Osteoblast (primary cell): ENCODE results near the gene PIEZO2. TPM values are rescaled to one million over a fixed set of nuclear protein-coding genes. Genes with fewer than 3 reads are reported as not detected.

ENCODE experiments used
- DNase-seq: peaks from one replicate; pipeline ENCODE4 v3.0.0; 2011; ENCODE audit warnings: low spot score, mixed read lengths; ENCODE audit not compliant: insufficient read length; ENCODE audit errors: missing footprints
- H2AFZ ChIP-seq: 2 replicates; pipeline ENCODE4 v1.6.0; 2011; ENCODE audit warnings: mild to moderate bottlenecking, low read length
- H3K27ac ChIP-seq: 2 replicates; pipeline ENCODE4 v1.5.1; 2011; ENCODE audit warnings: mild to moderate bottlenecking, low read depth, low read length, moderate library complexity
- H3K27me3 ChIP-seq: 2 replicates; pipeline ENCODE4 v1.6.0; 2012; ENCODE audit warnings: mild to moderate bottlenecking, control low read depth, inconsistent platforms, low read length, moderate library complexity; ENCODE audit not compliant: insufficient read depth
- H3K36me3 ChIP-seq: 2 replicates; pipeline ENCODE4 v1.5.1; 2011; ENCODE audit warnings: mild to moderate bottlenecking, low read length, control low read depth, moderate library complexity; ENCODE audit not compliant: insufficient read depth
- H3K4me1 ChIP-seq: 2 replicates; pipeline ENCODE4 v1.5.1; 2011; ENCODE audit warnings: mild to moderate bottlenecking, low read length, control low read depth, moderate library complexity; ENCODE audit not compliant: insufficient read depth
- H3K4me2 ChIP-seq: 2 replicates; pipeline ENCODE4 v1.6.0; 2011; ENCODE audit warnings: mild to moderate bottlenecking, low read length; ENCODE audit not compliant: insufficient read depth
- H3K4me3 ChIP-seq: fragments of 200-600 bp; sonication (generic); 3 replicates; pipeline ENCODE4 v1.5.1; 2012; ENCODE audit warnings: mild to moderate bottlenecking, low read length, inconsistent platforms; ENCODE audit not compliant: insufficient read depth
- H3K79me2 ChIP-seq: 2 replicates; pipeline ENCODE4 v1.6.0; 2012; ENCODE audit warnings: mild to moderate bottlenecking, low read length, control low read depth, inconsistent platforms; ENCODE audit not compliant: insufficient read depth
- H3K9me3 ChIP-seq: 2 replicates; pipeline ENCODE4 v1.5.1; 2011; ENCODE audit warnings: low read depth, low read length, control low read depth
- H4K20me1 ChIP-seq: 2 replicates; pipeline ENCODE4 v1.6.0; 2012; ENCODE audit warnings: mild to moderate bottlenecking, low read length, control low read depth; ENCODE audit not compliant: insufficient read depth
- total RNA-seq: library from RNA; depleted of rRNA; stranded (reverse); fragments of >200 nt; gene quantifications from 2 replicates; pipeline ENCODE4 v1.2.3, GENCODE V29; 2012
- TF ChIP-seq, protein P1 (sequence below): IDR thresholded peaks from 2 replicates; pipeline ENCODE4 v1.5.1; 2011; ENCODE audit warnings: mild to moderate bottlenecking, low read depth, low read length, moderate library complexity; ENCODE audit errors: extremely low read depth

PIEZO2 gene
- total RNA-seq, 1 donor, result 46.7 TPM

DNA sequence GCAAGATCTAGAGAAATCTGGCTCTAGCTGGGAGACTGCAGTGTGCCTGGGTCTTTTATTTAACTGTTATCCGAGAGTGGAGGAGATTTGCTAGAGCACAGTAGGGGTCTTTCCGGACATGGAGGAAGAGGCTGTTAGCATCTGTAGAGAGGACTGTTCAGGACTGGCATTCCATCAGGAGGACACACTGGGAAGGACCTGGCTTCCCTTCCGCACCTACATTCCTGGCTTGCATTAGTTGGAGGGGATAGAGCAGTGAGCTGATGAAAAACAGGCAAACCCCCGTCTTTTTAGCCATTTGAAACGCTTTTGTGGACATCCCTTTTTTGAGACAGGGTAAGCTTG, 874 bp upstream of the PIEZO2 start:
- Histone ChIP-seq H2AFZ (no peak overlapping the region), H3K4me1 (peaks cover 4% of the 10 kb centered on the region), H3K27ac (no peak overlapping the region), H3K27me3 (peaks cover 67% of the 10 kb centered on the region), H4K20me1 (no peaks in the 10 kb centered on the region), H3K9me3 (no peaks in the 10 kb centered on the region), H3K4me3 (no peak overlapping the region), H3K36me3 (no peaks in the 10 kb centered on the region), H3K79me2 (no peaks in the 10 kb centered on the region), H3K4me2 (no peak overlapping the region)
- DNase-seq, result no peak
- TF ChIP-seq, protein P1, sequence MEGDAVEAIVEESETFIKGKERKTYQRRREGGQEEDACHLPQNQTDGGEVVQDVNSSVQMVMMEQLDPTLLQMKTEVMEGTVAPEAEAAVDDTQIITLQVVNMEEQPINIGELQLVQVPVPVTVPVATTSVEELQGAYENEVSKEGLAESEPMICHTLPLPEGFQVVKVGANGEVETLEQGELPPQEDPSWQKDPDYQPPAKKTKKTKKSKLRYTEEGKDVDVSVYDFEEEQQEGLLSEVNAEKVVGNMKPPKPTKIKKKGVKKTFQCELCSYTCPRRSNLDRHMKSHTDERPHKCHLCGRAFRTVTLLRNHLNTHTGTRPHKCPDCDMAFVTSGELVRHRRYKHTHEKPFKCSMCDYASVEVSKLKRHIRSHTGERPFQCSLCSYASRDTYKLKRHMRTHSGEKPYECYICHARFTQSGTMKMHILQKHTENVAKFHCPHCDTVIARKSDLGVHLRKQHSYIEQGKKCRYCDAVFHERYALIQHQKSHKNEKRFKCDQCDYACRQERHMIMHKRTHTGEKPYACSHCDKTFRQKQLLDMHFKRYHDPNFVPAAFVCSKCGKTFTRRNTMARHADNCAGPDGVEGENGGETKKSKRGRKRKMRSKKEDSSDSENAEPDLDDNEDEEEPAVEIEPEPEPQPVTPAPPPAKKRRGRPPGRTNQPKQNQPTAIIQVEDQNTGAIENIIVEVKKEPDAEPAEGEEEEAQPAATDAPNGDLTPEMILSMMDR, result no peak

DNA sequence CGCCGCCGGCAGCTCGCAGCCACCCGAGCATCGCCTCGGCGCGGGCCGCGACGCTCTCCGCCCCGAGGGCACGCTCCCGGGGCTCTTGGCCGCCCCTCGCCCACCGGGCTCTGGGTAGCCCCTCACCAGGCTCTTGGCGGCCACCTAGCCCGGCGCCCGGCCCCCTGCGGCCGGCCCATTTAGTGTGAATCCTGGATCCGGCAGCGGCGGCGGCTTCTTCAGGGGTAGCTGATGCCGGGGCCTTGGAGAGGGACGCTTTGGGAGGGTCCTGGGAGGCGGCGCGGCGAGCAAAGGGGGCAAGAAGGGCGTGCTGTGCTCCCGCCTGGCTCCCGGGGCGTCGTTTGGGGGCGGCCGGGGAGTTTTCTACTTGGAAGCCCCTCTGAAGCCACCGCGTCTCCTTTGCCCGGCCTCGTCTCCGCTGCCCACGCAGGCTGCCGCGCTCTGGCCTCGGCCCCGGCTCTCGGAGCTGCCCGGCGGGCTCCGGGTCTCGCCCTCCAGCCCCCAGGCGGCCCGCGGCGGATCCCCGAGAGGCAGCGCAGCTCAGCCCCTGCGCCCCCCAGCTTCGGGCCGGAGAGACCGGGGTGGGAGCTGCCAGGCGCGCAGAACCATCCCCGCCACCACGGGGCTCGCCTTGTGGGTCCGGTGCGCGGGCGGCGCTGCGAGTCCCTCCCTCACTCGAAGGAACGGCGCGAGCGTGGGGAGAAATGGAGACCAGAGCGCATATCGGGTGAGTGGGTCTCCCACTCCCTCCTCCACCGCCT, 509 bp downstream of the PIEZO2 start:
- Histone ChIP-seq H3K9me3 (no peaks in the 10 kb centered on the region), H3K27me3 (peaks cover 67% of the 10 kb centered on the region), H3K27ac (no peak overlapping the region), H3K79me2 (no peaks in the 10 kb centered on the region), H3K4me2 (peak overlapping the region; percentile 68), H3K4me3 (peak overlapping the region; percentile 63), H2AFZ (no peak overlapping the region), H3K36me3 (no peaks in the 10 kb centered on the region), H4K20me1 (no peaks in the 10 kb centered on the region), H3K4me1 (peaks cover 3% of the 10 kb centered on the region)
- TF ChIP-seq, protein P1, result no peak
- DNase-seq, result peak; percentile 78

DNA sequence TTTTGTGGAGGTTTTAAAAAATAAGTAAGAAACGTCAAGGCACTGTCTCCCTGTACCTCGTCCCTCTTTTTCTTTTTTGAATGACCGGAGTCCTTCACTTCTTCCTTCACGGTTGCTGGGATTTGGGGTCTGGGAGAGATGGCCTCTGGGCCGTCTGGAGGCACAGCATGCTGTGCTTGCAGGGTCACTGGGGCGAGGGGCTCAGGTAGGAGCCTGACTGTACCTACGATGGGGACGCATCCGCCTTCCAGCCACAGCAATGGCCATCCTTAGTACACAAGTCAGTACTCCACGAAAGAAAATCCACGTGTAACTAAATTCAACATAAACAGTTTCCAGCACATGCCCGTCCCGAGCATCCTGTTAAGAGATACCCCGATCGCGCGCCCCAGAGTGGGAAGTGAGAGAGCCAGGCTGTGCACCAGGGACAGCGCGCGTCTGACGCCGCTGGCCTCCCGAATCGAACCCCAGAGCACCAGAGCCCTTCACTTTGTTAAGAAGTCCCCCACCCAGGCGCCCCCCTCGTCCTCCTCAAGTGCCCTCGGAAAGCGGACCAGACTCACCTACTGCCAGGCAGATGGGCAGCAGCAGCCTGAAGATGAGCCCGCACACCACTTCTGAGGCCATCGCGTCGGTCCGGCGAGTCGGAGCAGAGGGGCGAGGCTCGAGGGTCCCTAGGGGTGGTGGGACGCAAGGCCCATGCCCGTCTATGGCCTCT, 1.2 kb downstream of the PIEZO2 start:
- DNase-seq, result peak; percentile 82
- H3K27ac ChIP-seq, result no peak overlapping the region
- H2AFZ ChIP-seq, result no peak overlapping the region
- peak overlapping the region; percentile 63 for H3K4me3 ChIP-seq
- no peaks in the 10 kb centered on the region for H3K79me2 ChIP-seq
- peak overlapping the region; percentile 68 for H3K4me2 ChIP-seq
- no peaks in the 10 kb centered on the region for H3K36me3 ChIP-seq
- TF ChIP-seq, protein P1, result no peak
- H3K9me3 ChIP-seq, result no peaks in the 10 kb centered on the region
- H4K20me1 ChIP-seq, result no peaks in the 10 kb centered on the region
- H3K27me3 ChIP-seq, result peaks cover 67% of the 10 kb centered on the region
- peaks cover 3% of the 10 kb centered on the region for H3K4me1 ChIP-seq

DNA sequence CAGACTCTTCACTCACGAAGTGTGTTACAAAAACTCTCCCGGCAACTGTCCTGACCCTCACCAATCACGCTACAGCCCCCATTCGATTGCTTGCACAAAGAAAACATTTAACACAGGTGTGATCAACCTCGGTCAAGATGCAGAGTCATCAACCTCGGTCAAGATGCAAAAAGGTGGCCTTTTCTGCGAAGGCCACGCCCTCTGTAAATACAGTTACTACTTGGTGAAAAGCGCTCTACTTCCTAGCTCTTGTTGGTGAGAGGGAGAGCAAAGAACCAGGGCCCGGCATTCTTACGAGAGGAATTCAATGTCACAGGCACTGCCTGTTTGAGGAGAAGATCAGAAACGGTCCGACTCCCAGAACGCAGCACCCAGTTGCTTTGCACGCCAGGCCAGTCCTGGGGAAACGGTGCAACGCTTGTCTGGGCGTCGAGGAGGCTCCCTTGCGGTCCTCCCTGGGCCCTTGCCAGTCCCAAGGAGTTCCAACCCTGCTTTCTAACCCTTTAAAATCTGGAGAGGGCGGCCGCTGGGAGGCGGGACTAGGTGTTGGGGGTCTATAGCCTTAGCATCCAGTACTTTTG, 1.9 kb downstream of the PIEZO2 start:
- no peak overlapping the region for H3K27ac ChIP-seq
- H2AFZ ChIP-seq, result no peak overlapping the region
- no peaks in the 10 kb centered on the region for H3K79me2 ChIP-seq
- H3K4me3 ChIP-seq, result peak overlapping the region; percentile 63
- DNase-seq, result no peak
- no peaks in the 10 kb centered on the region for H3K9me3 ChIP-seq
- peaks cover 3% of the 10 kb centered on the region for H3K4me1 ChIP-seq
- no peaks in the 10 kb centered on the region for H4K20me1 ChIP-seq
- TF ChIP-seq, protein P1, result no peak
- no peaks in the 10 kb centered on the region for H3K36me3 ChIP-seq
- H3K27me3 ChIP-seq, result peaks cover 67% of the 10 kb centered on the region
- H3K4me2 ChIP-seq, result peak overlapping the region; percentile 68
